Neural progenitor cell (in vitro differentiated cells): ENCODE data around the gene KRT73.

ENCODE experiments used
- EZH2 ChIP-seq: fragments of 200-600 bp; sonication (generic); IDR thresholded peaks from 2 replicates; pipeline ENCODE4 v1.6.1; 2017; ENCODE audit warnings: antibody characterized with exemption, mild to moderate bottlenecking, moderate library complexity
- TF ChIP-seq, protein P1 (sequence below): fragments of 200-600 bp; sonication (generic); IDR thresholded peaks from 2 replicates; pipeline ENCODE4 v1.5.1; 2017; ENCODE audit warnings: antibody characterized with exemption, mild to moderate bottlenecking

GRCh38 chr12:52650520-52651081 is 32.2 kb upstream of the KRT73 start:
- TF ChIP-seq, protein P1, sequence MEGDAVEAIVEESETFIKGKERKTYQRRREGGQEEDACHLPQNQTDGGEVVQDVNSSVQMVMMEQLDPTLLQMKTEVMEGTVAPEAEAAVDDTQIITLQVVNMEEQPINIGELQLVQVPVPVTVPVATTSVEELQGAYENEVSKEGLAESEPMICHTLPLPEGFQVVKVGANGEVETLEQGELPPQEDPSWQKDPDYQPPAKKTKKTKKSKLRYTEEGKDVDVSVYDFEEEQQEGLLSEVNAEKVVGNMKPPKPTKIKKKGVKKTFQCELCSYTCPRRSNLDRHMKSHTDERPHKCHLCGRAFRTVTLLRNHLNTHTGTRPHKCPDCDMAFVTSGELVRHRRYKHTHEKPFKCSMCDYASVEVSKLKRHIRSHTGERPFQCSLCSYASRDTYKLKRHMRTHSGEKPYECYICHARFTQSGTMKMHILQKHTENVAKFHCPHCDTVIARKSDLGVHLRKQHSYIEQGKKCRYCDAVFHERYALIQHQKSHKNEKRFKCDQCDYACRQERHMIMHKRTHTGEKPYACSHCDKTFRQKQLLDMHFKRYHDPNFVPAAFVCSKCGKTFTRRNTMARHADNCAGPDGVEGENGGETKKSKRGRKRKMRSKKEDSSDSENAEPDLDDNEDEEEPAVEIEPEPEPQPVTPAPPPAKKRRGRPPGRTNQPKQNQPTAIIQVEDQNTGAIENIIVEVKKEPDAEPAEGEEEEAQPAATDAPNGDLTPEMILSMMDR = no peak
- no peak for TF ChIP-seq EZH2
